ENCODE measurements around the gene STXBP6. TPM values are rescaled to one million over a fixed set of nuclear protein-coding genes. Genes with fewer than 3 reads are reported as not detected.

STXBP6 gene
- total RNA-seq, 2 donors from 2014 or later = 20.1 to 28.3 TPM

- Histone ChIP-seq H3K4me1 (peaks cover 6% of the 10 kb centered on the region), H3K4me3 (no peak overlapping the region), H3K27me3 (no peaks in the 10 kb centered on the region), H3K36me3 (replicated peaks in 1 of 2; ENCODE audit: insufficient read depth in 1 of 2, low read depth in 2 of 2) (no peaks in the 10 kb centered on the region), H3K9me3 (no peaks in the 10 kb centered on the region), H3K27ac (no peak overlapping the region)
- ATAC-seq (no peak), DNase-seq (no peak)
- intact Hi-C loops (cut with DNase I) = no loop called here
- TF ChIP-seq POLR2A (IDR thresholded peaks at IDR 0.05) = no peak
- TF ChIP-seq CTCF (IDR thresholded peaks at IDR 0.05) = peak in 1 of 7 experiments; percentile 21
- WGBS, 2 donors = 92 to 95% methylated on average over 8 of the region's 8 CpGs
Measured at GRCh38 chr14:24952851-24953666, 96.9 kb downstream of the STXBP6 start.

- no peak overlapping the region for H3K4me3 ChIP-seq
- ATAC-seq (no peak), DNase-seq (no peak)
- TF ChIP-seq CTCF (IDR thresholded peaks at IDR 0.05) = no peak
- no peak for TF ChIP-seq POLR2A (IDR thresholded peaks at IDR 0.05)
- no peaks in the 10 kb centered on the region for H3K36me3 ChIP-seq (replicated peaks in 1 of 2; ENCODE audit: insufficient read depth in 1 of 2, low read depth in 2 of 2)
- no peaks in the 10 kb centered on the region for H3K27me3 ChIP-seq
- H3K9me3 ChIP-seq = no peaks in the 10 kb centered on the region
- peaks cover 9% of the 10 kb centered on the region for H3K4me1 ChIP-seq
- 93 to 100% methylated on average over 1 of the region's 1 CpG for WGBS, 2 donors
- H3K27ac ChIP-seq = no peak overlapping the region
- intact Hi-C loops (cut with DNase I) = no loop called here
Measured at GRCh38 chr14:24948261-24948847, 101.6 kb downstream of the STXBP6 start.

GRCh38 chr14:24947131-24947530, 102.8 kb downstream of the STXBP6 start:
- 89 to 91% methylated on average over 6 of the region's 6 CpGs for WGBS, 2 donors

GRCh38 chr14:24944800-24945199, 105.1 kb downstream of the STXBP6 start:
- DNase-seq (peak in 1 of 4 donors; percentile 12), ATAC-seq (no peak)
- TF ChIP-seq CTCF (IDR thresholded peaks at IDR 0.05) (no peak), POLR2A (IDR thresholded peaks at IDR 0.05) (no peak)
- intact Hi-C loops (cut with DNase I) = no loop called here
- no peaks in the 10 kb centered on the region for H3K9me3 ChIP-seq
- WGBS, 2 donors = 14 to 26% methylated on average over 2 of the region's 2 CpGs
- H3K4me3 ChIP-seq = no peak overlapping the region
- no peaks in the 10 kb centered on the region for H3K36me3 ChIP-seq (replicated peaks in 1 of 2; ENCODE audit: insufficient read depth in 1 of 2, low read depth in 2 of 2)
- peak overlapping the region in 2 of 4 donors; percentile 24 to 59 for H3K27ac ChIP-seq
- no peaks in the 10 kb centered on the region for H3K27me3 ChIP-seq
- peaks cover 43% of the 10 kb centered on the region for H3K4me1 ChIP-seq

More at GRCh38 chr14:24947131-24947530, 102.8 kb downstream of the STXBP6 start:
- Histone ChIP-seq H3K27ac (no peak overlapping the region), H3K4me1 (peaks cover 21% of the 10 kb centered on the region), H3K36me3 (replicated peaks in 1 of 2; ENCODE audit: insufficient read depth in 1 of 2, low read depth in 2 of 2) (no peaks in the 10 kb centered on the region), H3K4me3 (no peak overlapping the region), H3K27me3 (no peaks in the 10 kb centered on the region), H3K9me3 (no peaks in the 10 kb centered on the region)
- intact Hi-C loops (cut with DNase I) = no loop called here
- ATAC-seq (no peak), DNase-seq (no peak)
- no peak for TF ChIP-seq CTCF (IDR thresholded peaks at IDR 0.05)
- no peak for TF ChIP-seq POLR2A (IDR thresholded peaks at IDR 0.05)

Measured in body of pancreas (tissue), 4 donors.